Progenitor cell of endocrine pancreas (in vitro differentiated cells): ENCODE results near the gene GMPR. TPM values are rescaled to one million over a fixed set of nuclear protein-coding genes. Genes with fewer than 3 reads are reported as not detected.

Experiments
- DNase-seq: peaks from one replicate; pipeline ENCODE4 v3.0.0; 2021; ENCODE audit warnings: low spot score; ENCODE audit not compliant: unreplicated experiment
- H3K27ac Mint-ChIP-seq: 2 replicates; pipeline ENCODE4 v1.8.0; 2021; ENCODE audit warnings: mild to moderate bottlenecking, moderate library complexity, mixed read lengths
- H3K27me3 Mint-ChIP-seq: 2 replicates; pipeline ENCODE4 v1.8.0; 2021; ENCODE audit warnings: mixed read lengths
- H3K36me3 Mint-ChIP-seq: 2 replicates; pipeline ENCODE4 v1.8.0; 2022; ENCODE audit warnings: mixed read lengths; ENCODE audit not compliant: insufficient read depth
- H3K4me1 Mint-ChIP-seq: 2 replicates; pipeline ENCODE4 v1.8.0; 2021; ENCODE audit warnings: low read depth, mixed read lengths
- H3K4me3 Mint-ChIP-seq: 2 replicates; pipeline ENCODE4 v1.8.0; 2021; ENCODE audit warnings: low read depth, mild to moderate bottlenecking, moderate library complexity, mixed read lengths
- H3K9me3 Mint-ChIP-seq: 2 replicates; pipeline ENCODE4 v1.8.0; 2021; ENCODE audit warnings: low read depth, mixed read lengths
- CTCF ChIP-seq: fragments of 200-600 bp; sonication (generic); IDR thresholded peaks from one replicate; pipeline ENCODE4 v1.5.0; 2021; ENCODE audit warnings: antibody characterized with exemption, mild to moderate bottlenecking; ENCODE audit not compliant: unreplicated experiment
- total RNA-seq: library from RNA; stranded (reverse); gene quantifications from 2 replicates; pipeline ENCODE4 v1.2.1, GENCODE V29; 2021

GMPR gene
- total RNA-seq, 1 donor from 2014 or later, result 0.50 TPM

GRCh38 chr6:16321826-16322225 is 83.4 kb downstream of the GMPR start:
- no peak overlapping the region for H3K4me3 Mint-ChIP-seq
- no peaks in the 10 kb centered on the region for H3K9me3 Mint-ChIP-seq
- no peak for TF ChIP-seq CTCF
- H3K4me1 Mint-ChIP-seq, result peaks cover 11% of the 10 kb centered on the region
- H3K36me3 Mint-ChIP-seq, result peaks cover 9% of the 10 kb centered on the region
- no peaks in the 10 kb centered on the region for H3K27me3 Mint-ChIP-seq
- H3K27ac Mint-ChIP-seq, result no peak overlapping the region
- no peak for DNase-seq

GRCh38 chr6:16322666-16323312 is 84.4 kb downstream of the GMPR start:
- no peak for DNase-seq
- TF ChIP-seq CTCF, result no peak
- peaks cover 10% of the 10 kb centered on the region for H3K4me1 Mint-ChIP-seq
- peak overlapping the region; percentile 85 for H3K27ac Mint-ChIP-seq
- no peaks in the 10 kb centered on the region for H3K27me3 Mint-ChIP-seq
- H3K4me3 Mint-ChIP-seq, result no peak overlapping the region
- H3K9me3 Mint-ChIP-seq, result no peaks in the 10 kb centered on the region
- H3K36me3 Mint-ChIP-seq, result peaks cover 14% of the 10 kb centered on the region

DNA sequence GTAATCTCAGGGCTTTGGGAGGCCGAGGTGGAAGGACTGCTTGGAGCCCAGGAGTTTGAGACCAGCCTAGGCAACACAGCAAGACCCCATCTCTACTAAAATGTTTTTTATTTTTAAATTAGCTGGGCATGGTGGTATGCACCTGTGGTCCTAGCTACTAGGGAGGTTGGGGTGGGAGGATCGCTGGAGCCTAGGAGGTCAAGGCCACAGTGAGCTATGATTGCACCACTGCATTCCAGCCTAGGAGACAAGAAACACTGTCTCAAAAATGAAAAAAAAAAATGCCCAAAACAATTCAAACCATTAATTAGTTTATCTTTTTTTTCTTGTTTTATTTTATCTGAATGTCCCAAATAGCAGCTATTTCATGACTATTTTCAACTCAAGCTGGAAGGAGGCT is 85.8 kb downstream of the GMPR start:
- Mint-ChIP-seq H3K4me1 (peaks cover 6% of the 10 kb centered on the region), H3K27me3 (no peaks in the 10 kb centered on the region), H3K9me3 (no peaks in the 10 kb centered on the region), H3K4me3 (no peak overlapping the region), H3K36me3 (peaks cover 17% of the 10 kb centered on the region), H3K27ac (no peak overlapping the region)
- TF ChIP-seq CTCF, result no peak
- DNase-seq, result no peak

DNA sequence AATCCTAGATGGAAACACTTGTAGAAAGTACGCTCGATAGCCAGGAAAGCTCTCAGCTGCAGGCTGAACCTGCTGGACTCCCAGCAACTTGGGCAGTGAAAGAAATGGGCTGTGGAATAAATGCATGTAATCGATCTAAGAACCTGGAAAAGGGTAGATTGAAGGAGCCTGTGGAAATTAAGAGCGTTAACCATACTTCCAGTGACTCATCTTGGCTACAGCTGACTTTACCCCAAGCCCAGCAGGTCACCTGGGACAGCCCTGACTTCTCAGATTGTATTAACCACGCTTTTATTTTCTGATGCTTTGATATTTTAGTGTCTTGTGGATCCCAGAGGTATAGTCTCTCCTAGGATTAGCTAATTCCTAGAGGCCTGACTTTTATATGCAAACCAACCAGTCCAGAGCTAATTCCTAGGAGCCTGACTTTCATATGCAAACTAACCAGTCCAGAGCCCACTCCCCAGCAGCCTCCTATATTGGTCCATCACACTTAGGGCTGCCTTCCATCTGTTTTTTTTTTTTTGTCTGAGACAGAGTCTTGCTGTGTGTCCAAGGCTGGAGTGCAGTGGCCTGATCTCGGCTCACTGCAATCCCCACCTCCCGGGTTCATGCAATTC is 86.3 kb downstream of the GMPR start:
- no peak for DNase-seq
- no peak for TF ChIP-seq CTCF
- H3K4me1 Mint-ChIP-seq, result peaks cover 6% of the 10 kb centered on the region
- H3K36me3 Mint-ChIP-seq, result peaks cover 17% of the 10 kb centered on the region
- H3K9me3 Mint-ChIP-seq, result no peaks in the 10 kb centered on the region
- H3K4me3 Mint-ChIP-seq, result no peak overlapping the region
- no peaks in the 10 kb centered on the region for H3K27me3 Mint-ChIP-seq
- H3K27ac Mint-ChIP-seq, result no peak overlapping the region

GRCh38 chr6:16326531-16326930 is 88.1 kb downstream of the GMPR start:
- peaks cover 17% of the 10 kb centered on the region for H3K36me3 Mint-ChIP-seq
- no peak for TF ChIP-seq CTCF
- DNase-seq, result no peak
- H3K27ac Mint-ChIP-seq, result no peak overlapping the region
- no peak overlapping the region for H3K4me3 Mint-ChIP-seq
- H3K9me3 Mint-ChIP-seq, result no peaks in the 10 kb centered on the region
- H3K27me3 Mint-ChIP-seq, result no peaks in the 10 kb centered on the region
- H3K4me1 Mint-ChIP-seq, result peaks cover 6% of the 10 kb centered on the region
